Activated T-helper 2 cell treated with anti-CD3 and anti-CD28 coated beads, Interferon-gamma antibody, Interleukin-2, Interleukin-4, amounts not matched to agents 10 μg/mL and 5 μg/mL and 100 μg/mL, durations not matched to agents 14 hours and 24 hours and 36 hours (primary cell): ENCODE measurements around the gene PROCA1. TPM values are rescaled to one million over a fixed set of nuclear protein-coding genes. Genes with fewer than 3 reads are reported as not detected.
"Not testable (repeated sequence)": the region's sequence is repeated elsewhere in the genome, so short reads cannot be mapped to it uniquely, and the experiment has no call there.

Experiments
- DNase-seq: peaks from one replicate; pipeline ENCODE4 v3.0.0; 2021; ENCODE audit warnings: low spot score
- H3K27ac Mint-ChIP-seq: one replicate; pipeline ENCODE4 v1.8.0; 2021; ENCODE audit warnings: mixed read lengths
- H3K27me3 Mint-ChIP-seq: one replicate; pipeline ENCODE4 v1.8.0; 2021; ENCODE audit warnings: low read depth, mixed read lengths
- H3K36me3 Mint-ChIP-seq: one replicate; pipeline ENCODE4 v1.8.0; 2021; ENCODE audit warnings: low read depth, mixed read lengths
- H3K4me1 Mint-ChIP-seq: one replicate; pipeline ENCODE4 v1.8.0; 2021; ENCODE audit warnings: low read depth, mixed read lengths
- H3K4me3 Mint-ChIP-seq: one replicate; pipeline ENCODE4 v1.8.0; 2021; ENCODE audit warnings: low read depth, mild to moderate bottlenecking, moderate library complexity, mixed read lengths
- H3K9me3 Mint-ChIP-seq: one replicate; pipeline ENCODE4 v1.8.0; 2021; ENCODE audit warnings: mixed read lengths
- intact Hi-C: fragments of 100-400 bp; cut with micrococcal nuclease; formaldehyde crosslinking; loops from one replicate; pipeline ENCODE4 v1.15.1; 2023
- total RNA-seq: library from RNA; stranded (reverse); gene quantifications from 2 replicates; pipeline ENCODE4 v1.2.3, GENCODE V29; 2022

PROCA1 gene
- total RNA-seq, 1 donor from 2014 or later = 7.7 TPM

DNA sequence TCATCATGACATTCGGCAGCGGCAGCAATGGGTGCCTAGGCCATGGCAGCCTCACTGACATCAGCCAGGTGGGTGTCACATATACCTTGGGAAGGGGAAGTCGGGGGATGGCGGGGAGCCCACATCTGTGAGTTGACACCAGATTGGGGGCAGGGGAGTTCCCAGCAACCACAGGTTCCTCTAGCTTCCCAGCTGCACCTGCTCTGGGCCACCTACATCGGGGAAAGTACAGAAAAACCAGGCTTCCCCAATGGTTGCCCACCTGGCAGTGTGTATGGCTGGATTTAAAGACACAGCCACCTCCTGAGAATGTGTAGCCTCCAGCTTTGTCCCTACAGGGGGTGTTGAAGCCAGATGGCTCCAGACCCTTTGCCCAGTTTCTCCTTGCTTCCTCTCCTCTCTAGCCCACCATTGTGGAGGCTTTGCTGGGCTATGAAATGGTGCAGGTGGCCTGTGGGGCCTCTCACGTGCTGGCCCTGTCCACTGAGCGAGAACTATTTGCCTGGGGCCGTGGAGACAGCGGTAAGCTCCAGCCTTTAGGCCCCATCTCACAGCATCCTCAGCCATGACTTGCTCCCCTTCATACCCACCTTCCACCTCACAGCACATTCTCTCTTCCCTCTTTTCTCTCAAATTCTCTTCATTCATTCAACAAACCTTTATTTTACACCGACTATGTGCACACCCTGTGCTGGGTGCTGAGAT lies 27.1 kb upstream of the PROCA1 start:
- DNase-seq = no peak
- Mint-ChIP-seq H3K4me3 (peak overlapping the region; percentile 42), H3K27me3 (no peaks in the 10 kb centered on the region), H3K9me3 (peaks cover 3% of the 10 kb centered on the region), H3K36me3 (peaks cover 18% of the 10 kb centered on the region), H3K4me1 (peaks cover 39% of the 10 kb centered on the region), H3K27ac (peak overlapping the region; percentile 67)
- intact Hi-C loops = no loop called here

- DNase-seq = no peak
- peaks cover 18% of the 10 kb centered on the region for H3K36me3 Mint-ChIP-seq
- intact Hi-C loops = no loop called here
- H3K4me1 Mint-ChIP-seq = peaks cover 37% of the 10 kb centered on the region
- H3K27me3 Mint-ChIP-seq = no peaks in the 10 kb centered on the region
- peaks cover 3% of the 10 kb centered on the region for H3K9me3 Mint-ChIP-seq
- peak overlapping the region; percentile 62 for H3K27ac Mint-ChIP-seq
- peak overlapping the region; percentile 42 for H3K4me3 Mint-ChIP-seq
Measured at GRCh38 chr17:28737770-28738679, 26.3 kb upstream of the PROCA1 start.

GRCh38 chr17:28737316-28737715 lies 25.6 kb upstream of the PROCA1 start:
- Mint-ChIP-seq H3K4me3 (no peak overlapping the region), H3K27me3 (no peaks in the 10 kb centered on the region), H3K9me3 (peaks cover 3% of the 10 kb centered on the region), H3K4me1 (peaks cover 36% of the 10 kb centered on the region), H3K36me3 (peaks cover 18% of the 10 kb centered on the region), H3K27ac (no peak overlapping the region)
- intact Hi-C loops = no loop called here
- no peak for DNase-seq

DNA sequence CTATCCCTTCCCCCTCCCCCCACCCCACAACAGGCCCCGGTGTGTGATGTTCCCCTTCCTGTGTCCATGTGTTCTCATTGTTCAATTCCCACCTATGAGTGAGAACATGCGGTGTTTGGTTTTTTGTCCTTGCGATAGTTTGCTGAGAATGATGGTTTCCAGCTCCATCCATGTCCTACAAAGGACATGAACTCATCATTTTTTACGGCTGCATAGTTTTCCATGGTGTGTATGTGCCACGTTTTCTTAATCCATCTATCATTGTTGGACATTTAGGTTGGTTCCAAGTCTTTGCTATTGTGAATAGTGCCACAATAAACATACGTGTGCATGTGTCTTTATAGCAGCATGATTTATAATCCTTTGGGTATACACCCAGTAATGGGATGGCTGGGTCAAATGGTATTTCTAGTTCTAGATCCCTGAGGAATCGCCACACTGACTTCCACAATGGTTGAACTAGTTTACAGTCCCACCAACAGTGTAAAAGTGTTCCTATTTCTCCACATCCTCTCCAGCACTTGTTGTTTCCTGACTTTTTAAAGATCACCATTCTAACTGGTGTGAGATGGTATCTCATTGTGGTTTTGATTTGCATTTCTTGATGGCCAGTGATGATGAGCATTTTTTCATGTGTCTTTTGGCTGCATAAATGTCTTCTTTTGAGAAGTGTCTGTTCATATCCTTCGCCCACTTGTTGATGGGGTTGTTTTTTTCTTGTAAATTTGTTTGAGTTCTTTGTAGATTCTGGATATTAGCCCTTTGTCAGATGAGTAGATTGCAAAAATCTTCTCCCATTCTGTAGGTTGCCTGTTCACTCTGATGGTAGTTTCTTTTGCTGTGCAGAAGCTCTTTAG lies 24.5 kb upstream of the PROCA1 start:
- Mint-ChIP-seq H3K27ac (peak overlapping the region; percentile 55), H3K36me3 (peaks cover 18% of the 10 kb centered on the region), H3K4me1 (peaks cover 31% of the 10 kb centered on the region)
- H3K4me3 Mint-ChIP-seq, DNase-seq, H3K27me3 Mint-ChIP-seq, intact Hi-C loops, H3K9me3 Mint-ChIP-seq: not testable (repeated sequence)

GRCh38 chr17:28735242-28735722 lies 23.6 kb upstream of the PROCA1 start:
- DNase-seq = no peak
- intact Hi-C loops = no loop called here
- Mint-ChIP-seq H3K36me3 (peaks cover 14% of the 10 kb centered on the region), H3K9me3 (peaks cover 3% of the 10 kb centered on the region), H3K27ac (no peak overlapping the region), H3K4me1 (peaks cover 27% of the 10 kb centered on the region), H3K4me3 (no peak overlapping the region), H3K27me3 (no peaks in the 10 kb centered on the region)

DNA sequence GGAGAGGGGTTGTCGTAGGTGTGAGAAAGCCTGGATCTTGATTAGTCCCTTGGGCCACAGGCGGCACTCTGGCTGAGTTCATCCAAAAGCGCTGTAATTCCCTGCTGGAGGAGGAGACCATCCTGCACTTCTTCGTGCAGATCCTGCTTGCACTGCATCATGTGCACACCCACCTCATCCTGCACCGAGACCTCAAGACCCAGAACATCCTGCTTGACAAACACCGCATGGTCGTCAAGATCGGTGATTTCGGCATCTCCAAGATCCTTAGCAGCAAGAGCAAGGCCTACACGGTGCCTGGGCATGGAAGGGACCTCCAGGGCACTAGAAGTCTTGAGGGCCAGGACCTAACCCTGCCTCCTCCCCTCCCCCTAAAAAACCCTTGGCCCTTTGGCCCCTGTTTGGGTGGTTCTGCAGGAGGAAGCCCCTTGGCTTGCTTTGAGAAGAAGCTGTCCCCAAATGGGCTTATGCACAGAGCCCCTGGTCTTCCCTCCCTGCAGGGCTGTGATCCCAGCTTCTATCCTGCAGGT lies 23.1 kb upstream of the PROCA1 start:
- DNase-seq = no peak
- Mint-ChIP-seq H3K36me3 (peaks cover 13% of the 10 kb centered on the region), H3K9me3 (peaks cover 3% of the 10 kb centered on the region), H3K27me3 (no peaks in the 10 kb centered on the region), H3K27ac (no peak overlapping the region), H3K4me3 (no peak overlapping the region), H3K4me1 (peaks cover 28% of the 10 kb centered on the region)
- intact Hi-C loops = no loop called here

DNA sequence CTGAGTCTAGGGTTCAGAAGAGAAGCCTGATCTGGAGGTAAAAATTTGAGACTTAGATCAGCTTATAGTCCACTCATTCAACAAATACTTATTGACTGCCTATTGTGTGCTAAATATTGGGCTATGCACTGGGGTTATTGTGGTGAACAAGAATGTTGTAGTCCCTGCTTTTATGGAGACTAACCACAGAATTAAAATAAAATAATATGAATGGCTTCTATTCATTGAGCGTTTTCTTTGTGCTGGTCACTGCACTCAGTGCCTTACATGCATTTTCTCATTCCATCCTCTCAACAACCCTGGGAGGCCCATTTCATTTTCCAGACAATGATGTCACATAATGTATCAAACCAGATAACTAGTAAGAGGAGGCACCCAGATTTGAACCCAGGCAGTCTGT lies 21.7 kb upstream of the PROCA1 start:
- Mint-ChIP-seq H3K9me3 (peaks cover under 1% of the 10 kb centered on the region), H3K4me1 (peaks cover 24% of the 10 kb centered on the region), H3K4me3 (no peak overlapping the region), H3K36me3 (peaks cover 4% of the 10 kb centered on the region), H3K27ac (no peak overlapping the region), H3K27me3 (no peaks in the 10 kb centered on the region)
- no peak for DNase-seq
- intact Hi-C loops = no loop called here

GRCh38 chr17:28729950-28730330 lies 18.3 kb upstream of the PROCA1 start:
- intact Hi-C loops = loop anchor here (2.0 to 10.0 kb wide), 5 partner anchors 83 to 855 kb away; partner anchors contain the start of genes FAM222B and GIT1
- peak overlapping the region; percentile 34 for H3K27ac Mint-ChIP-seq
- no peak for DNase-seq
- peaks cover 29% of the 10 kb centered on the region for H3K4me1 Mint-ChIP-seq
- H3K36me3 Mint-ChIP-seq = peaks cover 9% of the 10 kb centered on the region
- peak overlapping the region; percentile 42 for H3K4me3 Mint-ChIP-seq
- H3K27me3 Mint-ChIP-seq = no peaks in the 10 kb centered on the region
- H3K9me3 Mint-ChIP-seq = no peaks in the 10 kb centered on the region

DNA sequence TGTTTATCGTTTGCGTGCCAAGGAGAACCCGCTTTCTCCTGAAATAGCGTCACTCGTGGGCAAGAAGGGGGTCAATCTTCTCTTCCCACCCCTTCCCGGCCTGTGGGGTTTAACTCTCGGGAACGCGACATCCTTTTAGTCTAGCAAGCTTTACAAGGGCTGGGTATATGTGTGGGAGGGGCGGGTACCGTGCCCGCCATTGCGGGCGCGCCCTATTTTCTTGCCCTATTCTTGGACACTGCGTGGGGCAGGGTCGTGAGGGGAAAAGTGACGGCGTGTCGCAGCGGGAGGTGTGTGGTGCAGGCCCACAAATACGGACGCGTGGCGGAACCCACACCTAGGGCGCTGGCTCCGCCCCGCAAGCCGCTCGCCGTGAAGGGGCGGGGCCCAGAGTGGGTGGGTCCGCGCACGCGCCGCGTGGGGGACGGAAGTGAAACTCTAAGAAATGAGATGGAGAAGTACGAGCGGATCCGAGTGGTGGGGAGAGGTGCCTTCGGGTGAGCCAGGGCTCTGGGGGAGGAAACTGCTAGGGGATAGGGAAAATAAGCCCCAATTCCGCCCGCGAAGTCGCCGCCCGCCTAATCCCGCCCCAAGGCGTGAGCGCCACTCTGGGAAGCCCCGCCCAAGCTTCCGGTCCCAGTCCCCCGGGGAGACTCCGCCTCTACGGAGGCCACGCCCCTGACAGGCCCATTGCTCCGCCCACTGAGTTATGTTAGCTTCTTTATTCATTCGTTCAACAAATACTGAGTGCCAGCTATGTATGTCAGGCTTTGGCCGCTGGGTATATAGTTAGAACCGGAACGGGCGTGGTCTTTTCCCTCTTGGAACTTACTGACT lies 16.9 kb upstream of the PROCA1 start, which contains the start of gene NEK8:
Gene NEK8 (plus strand): TSS at position 425 of the 837 bp plus-strand sequence. CDS start 26 bp downstream, at position 451.
- peaks cover 22% of the 10 kb centered on the region for H3K36me3 Mint-ChIP-seq
- peaks cover 37% of the 10 kb centered on the region for H3K4me1 Mint-ChIP-seq
- peak within 1 kb of the TSS; percentile 99 for H3K27ac Mint-ChIP-seq
- intact Hi-C loops = loop anchor here (1.0 to 10.0 kb wide), 8 partner anchors 9 to 856 kb away; partner anchors contain the start of genes FAM222B, GIT1, PHF12 and RPL23A
- peak; percentile 95 for DNase-seq
- H3K9me3 Mint-ChIP-seq = no peaks in the 10 kb centered on the region
- no peaks in the 10 kb centered on the region for H3K27me3 Mint-ChIP-seq
- peak within 1 kb of the TSS; percentile 97 for H3K4me3 Mint-ChIP-seq

DNA sequence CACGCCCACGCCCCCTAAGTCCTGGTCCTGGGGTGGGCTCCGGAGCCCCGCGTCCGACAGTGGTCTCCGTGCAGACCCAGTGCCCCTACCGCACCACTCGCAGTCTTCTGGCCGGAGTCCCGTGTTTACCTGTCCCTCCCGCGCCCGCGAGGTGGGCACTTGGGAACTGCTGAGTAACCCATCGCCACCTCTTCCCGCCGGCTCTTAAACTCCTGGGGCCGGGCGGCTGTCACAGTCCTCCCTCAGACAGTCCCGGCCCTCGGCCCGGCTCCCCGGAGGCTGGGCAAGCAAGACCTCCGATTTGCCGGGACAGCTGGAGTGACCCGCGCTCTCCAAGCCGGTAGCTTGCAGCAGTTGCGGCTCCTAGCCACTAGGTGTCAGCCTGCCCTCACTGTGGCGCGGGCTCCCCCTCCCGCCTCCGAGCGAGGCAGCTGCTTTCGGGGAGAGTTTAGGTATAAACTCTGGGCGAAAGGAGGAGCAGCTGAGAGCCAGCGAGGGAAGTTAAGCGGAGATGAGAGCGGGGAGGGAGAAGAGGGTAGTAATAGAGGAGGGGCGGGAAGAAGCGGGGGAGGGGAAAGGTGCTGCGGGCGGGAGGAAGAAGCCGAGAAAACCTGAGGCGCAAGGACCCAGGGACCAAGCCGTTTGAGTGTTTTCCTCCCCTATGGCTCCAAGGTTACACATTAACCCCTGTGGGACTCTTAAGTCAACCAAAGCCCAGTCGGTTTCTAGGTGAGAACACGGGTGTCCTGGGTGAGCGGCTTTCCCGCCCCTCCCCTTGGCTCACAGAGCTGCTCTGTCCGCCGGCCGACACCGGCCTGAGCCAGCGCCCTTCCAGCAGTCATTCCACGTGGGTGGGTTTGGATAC lies 15.2 kb upstream of the PROCA1 start:
- Mint-ChIP-seq H3K27ac (peak overlapping the region; percentile 99), H3K27me3 (no peaks in the 10 kb centered on the region), H3K4me3 (peak overlapping the region; percentile 97), H3K36me3 (peaks cover 39% of the 10 kb centered on the region), H3K4me1 (peaks cover 42% of the 10 kb centered on the region), H3K9me3 (no peaks in the 10 kb centered on the region)
- peak; percentile 89 for DNase-seq
- intact Hi-C loops = loop anchor here (1.0 to 10.0 kb wide), 6 partner anchors 23 to 858 kb away; partner anchors contain the start of genes DHRS13, FAM222B and GIT1
